ENCODE measurements around the gene C9orf50.

DNA sequence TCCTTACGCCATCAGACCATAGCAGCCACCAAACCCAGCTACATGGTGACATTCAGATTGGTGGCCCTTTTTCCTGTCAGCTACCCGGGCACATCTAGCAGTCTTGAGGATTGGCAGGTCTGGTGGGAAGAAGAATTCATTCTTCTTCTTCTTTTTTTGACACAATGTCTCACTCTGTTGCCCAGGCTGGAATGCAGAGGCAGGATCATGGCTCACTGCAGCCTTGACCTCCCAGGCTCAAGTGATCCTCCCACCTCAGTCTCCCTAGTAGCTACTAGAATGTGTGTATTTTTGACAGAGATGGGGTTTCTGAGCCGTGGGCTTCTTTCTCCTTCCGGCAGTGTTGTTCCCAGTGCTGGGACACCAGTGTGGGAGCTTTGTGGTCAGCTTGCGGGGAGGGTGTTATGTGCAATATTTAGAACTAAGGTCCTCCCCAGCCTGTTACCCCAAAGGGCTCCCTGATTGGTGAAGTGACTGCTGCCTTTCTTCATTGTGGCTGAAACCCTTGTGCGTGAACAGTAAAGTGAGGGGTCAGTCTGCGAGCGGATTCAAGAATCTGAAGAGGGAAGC lies 8.4 kb upstream of the C9orf50 start:
- TF ChIP-seq CEBPB (IDR thresholded peaks at IDR 0.05) (no peak), JUN (IDR thresholded peaks at IDR 0.05) (no peak), RNF2 (IDR thresholded peaks at IDR 0.05; ENCODE audit: borderline replicate concordance, low read depth) (no peak), EHMT2 (IDR thresholded peaks at IDR 0.05; ENCODE audit: low read depth) (no peak), RCOR1 (IDR thresholded peaks at IDR 0.05; ENCODE audit: low read depth, low read length) (no peak), ESRRA (IDR thresholded peaks at IDR 0.05; ENCODE audit: borderline replicate concordance, low read length) (no peak), BHLHE40 (IDR thresholded peaks at IDR 0.05; ENCODE audit: low read depth, low read length) (no peak), POLR2A (IDR thresholded peaks at IDR 0.05; ENCODE audit: low read length) (no peak)
- TF ChIP-seq, protein P1, sequence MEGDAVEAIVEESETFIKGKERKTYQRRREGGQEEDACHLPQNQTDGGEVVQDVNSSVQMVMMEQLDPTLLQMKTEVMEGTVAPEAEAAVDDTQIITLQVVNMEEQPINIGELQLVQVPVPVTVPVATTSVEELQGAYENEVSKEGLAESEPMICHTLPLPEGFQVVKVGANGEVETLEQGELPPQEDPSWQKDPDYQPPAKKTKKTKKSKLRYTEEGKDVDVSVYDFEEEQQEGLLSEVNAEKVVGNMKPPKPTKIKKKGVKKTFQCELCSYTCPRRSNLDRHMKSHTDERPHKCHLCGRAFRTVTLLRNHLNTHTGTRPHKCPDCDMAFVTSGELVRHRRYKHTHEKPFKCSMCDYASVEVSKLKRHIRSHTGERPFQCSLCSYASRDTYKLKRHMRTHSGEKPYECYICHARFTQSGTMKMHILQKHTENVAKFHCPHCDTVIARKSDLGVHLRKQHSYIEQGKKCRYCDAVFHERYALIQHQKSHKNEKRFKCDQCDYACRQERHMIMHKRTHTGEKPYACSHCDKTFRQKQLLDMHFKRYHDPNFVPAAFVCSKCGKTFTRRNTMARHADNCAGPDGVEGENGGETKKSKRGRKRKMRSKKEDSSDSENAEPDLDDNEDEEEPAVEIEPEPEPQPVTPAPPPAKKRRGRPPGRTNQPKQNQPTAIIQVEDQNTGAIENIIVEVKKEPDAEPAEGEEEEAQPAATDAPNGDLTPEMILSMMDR (IDR thresholded peaks at IDR 0.05), result no peak
- TF ChIP-seq, protein P2, sequence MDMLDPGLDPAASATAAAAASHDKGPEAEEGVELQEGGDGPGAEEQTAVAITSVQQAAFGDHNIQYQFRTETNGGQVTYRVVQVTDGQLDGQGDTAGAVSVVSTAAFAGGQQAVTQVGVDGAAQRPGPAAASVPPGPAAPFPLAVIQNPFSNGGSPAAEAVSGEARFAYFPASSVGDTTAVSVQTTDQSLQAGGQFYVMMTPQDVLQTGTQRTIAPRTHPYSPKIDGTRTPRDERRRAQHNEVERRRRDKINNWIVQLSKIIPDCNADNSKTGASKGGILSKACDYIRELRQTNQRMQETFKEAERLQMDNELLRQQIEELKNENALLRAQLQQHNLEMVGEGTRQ (IDR thresholded peaks at IDR 0.05), result no peak

Data from A549 (cell line).